H9 (cell line): ENCODE data around the gene SYCE1. TPM values are rescaled to one million over a fixed set of nuclear protein-coding genes. Genes with fewer than 3 reads are reported as not detected.

ENCODE experiments used
- DNase-seq: peaks from one replicate; pipeline ENCODE4 v3.0.0-alpha.2; 2017
- H2AFZ ChIP-seq: one replicate; pipeline ENCODE4 v1.6.1; 2013; ENCODE audit warnings: mild to moderate bottlenecking, low read length, control low read depth, moderate library complexity
- H2AK5ac ChIP-seq: 2 replicates; pipeline ENCODE4 v1.6.1; 2013; ENCODE audit warnings: low read length, control low read depth, mixed read lengths; ENCODE audit not compliant: insufficient read length
- H2BK120ac ChIP-seq: one replicate; pipeline ENCODE4 v1.6.1; 2013; ENCODE audit warnings: low read depth, mild to moderate bottlenecking, low read length, control low read depth, inconsistent platforms; ENCODE audit not compliant: poor library complexity, severe bottlenecking
- H2BK12ac ChIP-seq: 2 replicates; pipeline ENCODE4 v1.6.1; 2013; ENCODE audit warnings: low read length, control low read depth, mixed read lengths, low read depth; ENCODE audit not compliant: insufficient read length
- H2BK15ac ChIP-seq: 2 replicates; pipeline ENCODE4 v1.6.1; 2013; ENCODE audit warnings: low read depth, low read length, control low read depth
- H2BK20ac ChIP-seq: one replicate; pipeline ENCODE4 v1.6.1; 2013; ENCODE audit warnings: low read depth, mild to moderate bottlenecking, low read length, control low read depth, inconsistent platforms; ENCODE audit not compliant: poor library complexity, severe bottlenecking
- H2BK5ac ChIP-seq: 2 replicates; pipeline ENCODE4 v1.6.1; 2013; ENCODE audit warnings: low read length, control low read depth, mixed read lengths; ENCODE audit not compliant: insufficient read length
- H3K14ac ChIP-seq: 2 replicates; pipeline ENCODE4 v1.6.1; 2013; ENCODE audit warnings: low read length, control low read depth; ENCODE audit not compliant: insufficient read depth
- H3K18ac ChIP-seq: 2 replicates; pipeline ENCODE4 v1.6.1; 2013; ENCODE audit warnings: low read depth, mild to moderate bottlenecking, mixed read lengths, low read length, control low read depth; ENCODE audit not compliant: insufficient read length
- H3K23ac ChIP-seq: 2 replicates; pipeline ENCODE4 v1.6.1; 2013; ENCODE audit warnings: low read length, control low read depth, mixed read lengths, low read depth; ENCODE audit not compliant: insufficient read length
- H3K23me2 ChIP-seq: 2 replicates; pipeline ENCODE4 v1.6.1; 2013; ENCODE audit warnings: low read depth, mild to moderate bottlenecking, mixed read lengths, low read length, control low read depth; ENCODE audit not compliant: insufficient read length, poor library complexity, severe bottlenecking
- H3K27ac ChIP-seq: 2 replicates; pipeline ENCODE4 v1.5.1; 2013; ENCODE audit warnings: low read length, control low read depth, mixed read lengths, low read depth; ENCODE audit not compliant: insufficient read length
- H3K27me3 ChIP-seq: 2 replicates; pipeline ENCODE4 v1.6.1; 2013; ENCODE audit warnings: low read length, control low read depth, inconsistent platforms; ENCODE audit not compliant: insufficient read depth
- H3K4ac ChIP-seq: 2 replicates; pipeline ENCODE4 v1.6.1; 2013; ENCODE audit warnings: low read depth, mild to moderate bottlenecking, control low read depth, inconsistent platforms, low read length, moderate library complexity
- H3K4me1 ChIP-seq: 2 replicates; pipeline ENCODE4 v1.6.1; 2013; ENCODE audit warnings: low read length, control low read depth, inconsistent platforms; ENCODE audit not compliant: insufficient read depth
- H3K4me2 ChIP-seq: 2 replicates; pipeline ENCODE4 v1.6.1; 2013; ENCODE audit warnings: low read length, control low read depth, mixed read lengths; ENCODE audit not compliant: insufficient read length, insufficient read depth
- H3K56ac ChIP-seq: 2 replicates; pipeline ENCODE4 v1.6.1; 2013; ENCODE audit warnings: low read depth, mild to moderate bottlenecking, mixed read lengths, low read length, control low read depth; ENCODE audit not compliant: insufficient read length
- H3K79me1 ChIP-seq: 2 replicates; pipeline ENCODE4 v1.6.1; 2013; ENCODE audit warnings: low read depth, mild to moderate bottlenecking, moderate library complexity, low read length, control low read depth, inconsistent platforms; ENCODE audit not compliant: insufficient read depth, poor library complexity, severe bottlenecking
- H3K79me2 ChIP-seq: 2 replicates; pipeline ENCODE4 v1.6.1; 2013; ENCODE audit warnings: low read length, control low read depth, inconsistent platforms; ENCODE audit not compliant: insufficient read depth
- H3K9ac ChIP-seq: 2 replicates; pipeline ENCODE4 v1.6.1; 2013; ENCODE audit warnings: low read length, control low read depth, mixed read lengths; ENCODE audit not compliant: insufficient read length; ENCODE audit errors: extremely low read depth
- H3K9me3 ChIP-seq: one replicate; pipeline ENCODE4 v1.6.1; 2013; ENCODE audit warnings: low read depth, low read length, inconsistent platforms; ENCODE audit not compliant: control insufficient read depth
- H3T11ph ChIP-seq: one replicate; pipeline ENCODE4 v1.6.1; 2013; ENCODE audit warnings: mild to moderate bottlenecking, low read length, control low read depth, inconsistent platforms
- H4K20me1 ChIP-seq: one replicate; pipeline ENCODE4 v1.6.1; 2013; ENCODE audit not compliant: control insufficient read depth, insufficient read length, insufficient read depth
- H4K5ac ChIP-seq: 2 replicates; pipeline ENCODE4 v1.6.1; 2013; ENCODE audit warnings: low read depth, mild to moderate bottlenecking, mixed read lengths, low read length, control low read depth; ENCODE audit not compliant: insufficient read length
- H4K8ac ChIP-seq: replicated peaks from 2 replicates; pipeline ENCODE4 v1.6.1; 2013; ENCODE audit warnings: low read length, control low read depth, mixed read lengths, low read depth; ENCODE audit not compliant: insufficient read length
- H4K91ac ChIP-seq: 2 replicates; pipeline ENCODE4 v1.6.1; 2013; ENCODE audit warnings: low read depth, mild to moderate bottlenecking, moderate library complexity, mixed read lengths, low read length, control low read depth; ENCODE audit not compliant: insufficient read length
- H3K27ac Mint-ChIP-seq, 3 experiments: 2 replicates in 2 of 3; 3 replicates in 1 of 3; pipeline ENCODE4 v1.8.0; 2020 to 2021; ENCODE audit warnings: mixed read lengths in 3 of 3, mild to moderate bottlenecking in 1 of 3, moderate library complexity in 1 of 3
- H3K27me3 Mint-ChIP-seq: 2 replicates; pipeline ENCODE4 v1.8.0; 2021; ENCODE audit warnings: low read depth, mild to moderate bottlenecking, moderate library complexity, mixed read lengths
- H3K36me3 Mint-ChIP-seq, 3 experiments: 2 replicates in 2 of 3; 3 replicates in 1 of 3; pipeline ENCODE4 v1.8.0; 2020 to 2021; ENCODE audit warnings: low read depth in 3 of 3, mixed read lengths in 3 of 3; ENCODE audit not compliant: insufficient read depth in 1 of 3
- H3K4me1 Mint-ChIP-seq, 2 experiments: 2 replicates each; pipeline ENCODE4 v1.8.0; 2020; ENCODE audit warnings: mixed read lengths in 2 of 2
- H3K4me3 Mint-ChIP-seq, 2 experiments: 2 replicates in 1 of 2; 3 replicates in 1 of 2; pipeline ENCODE4 v1.8.0; 2020 to 2021; ENCODE audit warnings: mild to moderate bottlenecking in 2 of 2, mixed read lengths in 2 of 2, moderate library complexity in 1 of 2
- H3K9me3 Mint-ChIP-seq, 2 experiments: 2 replicates in 1 of 2; 3 replicates in 1 of 2; pipeline ENCODE4 v1.8.0; 2020; ENCODE audit warnings: mild to moderate bottlenecking in 2 of 2, mixed read lengths in 2 of 2, moderate library complexity in 1 of 2
- WGBS: extraction: QIAGEN DNeasy Blood & Tissue Kit; methylation state at CpG from one replicate; pipeline ENCODE4 v1.1.7; 2013; ENCODE audit warnings: missing lambda C conversion rate, low lambda C conversion rate, mixed read lengths; ENCODE audit not compliant: insufficient read length; ENCODE audit errors: extremely low coverage; 5-methylcytosine and 5-hydroxymethylcytosine counted together
- total RNA-seq: library from RNA; stranded (reverse); gene quantifications from 2 replicates; pipeline ENCODE4 v1.2.1, GENCODE V29; 2021
- TF ChIP-seq, protein P1 (sequence below): fragments of 200-600 bp; sonication (generic); conservative IDR thresholded peaks from 3 replicates; pipeline ENCODE4 v1.8.0; 2021; ENCODE audit warnings: antibody characterized with exemption, mild to moderate bottlenecking

The SYCE1 gene
- total RNA-seq, 1 experiment from 2014 or later, result not detected

DNA sequence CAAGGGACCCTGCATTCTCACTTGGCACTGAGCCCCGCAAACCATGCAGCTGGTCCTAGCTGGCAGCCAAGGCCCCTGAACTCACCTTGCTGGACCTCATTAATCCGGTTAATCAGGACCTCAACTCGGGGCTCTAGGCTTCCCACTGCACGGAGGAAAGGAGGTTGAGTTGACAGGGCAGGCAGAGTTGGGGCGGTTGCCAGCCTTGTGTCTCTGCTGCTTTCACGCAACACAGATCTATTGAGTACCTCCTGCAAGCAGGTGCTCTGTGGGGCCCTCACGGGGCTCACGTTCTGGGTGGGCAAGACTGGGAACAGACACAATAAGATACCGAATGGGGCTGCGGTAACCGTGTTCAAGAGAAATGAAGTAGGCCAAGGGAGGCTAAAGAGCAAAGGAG lies 6.2 kb downstream of the SYCE1 start:
- TF ChIP-seq, protein P1, sequence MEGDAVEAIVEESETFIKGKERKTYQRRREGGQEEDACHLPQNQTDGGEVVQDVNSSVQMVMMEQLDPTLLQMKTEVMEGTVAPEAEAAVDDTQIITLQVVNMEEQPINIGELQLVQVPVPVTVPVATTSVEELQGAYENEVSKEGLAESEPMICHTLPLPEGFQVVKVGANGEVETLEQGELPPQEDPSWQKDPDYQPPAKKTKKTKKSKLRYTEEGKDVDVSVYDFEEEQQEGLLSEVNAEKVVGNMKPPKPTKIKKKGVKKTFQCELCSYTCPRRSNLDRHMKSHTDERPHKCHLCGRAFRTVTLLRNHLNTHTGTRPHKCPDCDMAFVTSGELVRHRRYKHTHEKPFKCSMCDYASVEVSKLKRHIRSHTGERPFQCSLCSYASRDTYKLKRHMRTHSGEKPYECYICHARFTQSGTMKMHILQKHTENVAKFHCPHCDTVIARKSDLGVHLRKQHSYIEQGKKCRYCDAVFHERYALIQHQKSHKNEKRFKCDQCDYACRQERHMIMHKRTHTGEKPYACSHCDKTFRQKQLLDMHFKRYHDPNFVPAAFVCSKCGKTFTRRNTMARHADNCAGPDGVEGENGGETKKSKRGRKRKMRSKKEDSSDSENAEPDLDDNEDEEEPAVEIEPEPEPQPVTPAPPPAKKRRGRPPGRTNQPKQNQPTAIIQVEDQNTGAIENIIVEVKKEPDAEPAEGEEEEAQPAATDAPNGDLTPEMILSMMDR, result no peak
- no peak overlapping the region for H2BK15ac ChIP-seq
- H3K18ac ChIP-seq, result no peak overlapping the region
- H4K20me1 ChIP-seq, result no peaks in the 10 kb centered on the region
- H3K23ac ChIP-seq, result no peak overlapping the region
- no CpG with 5 or more reads among the region's 11 CpGs for WGBS
- H2BK5ac ChIP-seq, result no peak overlapping the region
- H2BK20ac ChIP-seq, result no peak overlapping the region
- no peak overlapping the region for H3K4ac ChIP-seq
- Mint-ChIP-seq H3K27me3 (no peaks in the 10 kb centered on the region; the same call in 1 of the 2 replicates), H3K4me3 (no peak overlapping the region), H3K27ac (no peak overlapping the region), H3K9me3 (peaks cover 91 to 94% of the 10 kb centered on the region in 2 experiments), H3K4me1 (no peaks in the 10 kb centered on the region), H3K36me3 (peaks cover 7 to 39% (median 13%) of the 10 kb centered on the region in 3 experiments; a peak in 6 of 7 replicates)
- no peak overlapping the region for H3K56ac ChIP-seq
- no peak overlapping the region for H3K27ac ChIP-seq
- H3K79me2 ChIP-seq, result no peaks in the 10 kb centered on the region
- H3K27me3 ChIP-seq, result no peaks in the 10 kb centered on the region
- no peak overlapping the region for H3K14ac ChIP-seq
- H3K4me1 ChIP-seq, result no peaks in the 10 kb centered on the region
- H4K91ac ChIP-seq, result no peak overlapping the region
- no peak overlapping the region for H2AK5ac ChIP-seq
- no peak for DNase-seq
- no peaks in the 10 kb centered on the region for H3K23me2 ChIP-seq
- H4K5ac ChIP-seq, result no peak overlapping the region
- H3K4me2 ChIP-seq, result no peak overlapping the region
- H3K9ac ChIP-seq, result no peak overlapping the region
- no peak overlapping the region for H3T11ph ChIP-seq
- H2BK120ac ChIP-seq, result no peak overlapping the region
- H3K79me1 ChIP-seq, result no peaks in the 10 kb centered on the region
- no peak overlapping the region for H4K8ac ChIP-seq
- H2AFZ ChIP-seq, result no peak overlapping the region
- H2BK12ac ChIP-seq, result no peak overlapping the region
- H3K9me3 ChIP-seq, result peaks cover 91% of the 10 kb centered on the region
